H9 (cell line): ENCODE data around the gene KRTAP5-1. TPM values are rescaled to one million over a fixed set of nuclear protein-coding genes. Genes with fewer than 3 reads are reported as not detected.
"Not testable (repeated sequence)": the region's sequence is repeated elsewhere in the genome, so short reads cannot be mapped to it uniquely, and the experiment has no call there.

ENCODE experiments used
- DNase-seq: peaks from one replicate; pipeline ENCODE4 v3.0.0-alpha.2; 2017
- H2AFZ ChIP-seq: one replicate; pipeline ENCODE4 v1.6.1; 2013; ENCODE audit warnings: mild to moderate bottlenecking, low read length, control low read depth, moderate library complexity
- H2AK5ac ChIP-seq: 2 replicates; pipeline ENCODE4 v1.6.1; 2013; ENCODE audit warnings: low read length, control low read depth, mixed read lengths; ENCODE audit not compliant: insufficient read length
- H2BK120ac ChIP-seq: one replicate; pipeline ENCODE4 v1.6.1; 2013; ENCODE audit warnings: low read depth, mild to moderate bottlenecking, low read length, control low read depth, inconsistent platforms; ENCODE audit not compliant: poor library complexity, severe bottlenecking
- H2BK12ac ChIP-seq: 2 replicates; pipeline ENCODE4 v1.6.1; 2013; ENCODE audit warnings: low read length, control low read depth, mixed read lengths, low read depth; ENCODE audit not compliant: insufficient read length
- H2BK15ac ChIP-seq: 2 replicates; pipeline ENCODE4 v1.6.1; 2013; ENCODE audit warnings: low read depth, low read length, control low read depth
- H2BK20ac ChIP-seq: one replicate; pipeline ENCODE4 v1.6.1; 2013; ENCODE audit warnings: low read depth, mild to moderate bottlenecking, low read length, control low read depth, inconsistent platforms; ENCODE audit not compliant: poor library complexity, severe bottlenecking
- H2BK5ac ChIP-seq: 2 replicates; pipeline ENCODE4 v1.6.1; 2013; ENCODE audit warnings: low read length, control low read depth, mixed read lengths; ENCODE audit not compliant: insufficient read length
- H3K14ac ChIP-seq: 2 replicates; pipeline ENCODE4 v1.6.1; 2013; ENCODE audit warnings: low read length, control low read depth; ENCODE audit not compliant: insufficient read depth
- H3K18ac ChIP-seq: 2 replicates; pipeline ENCODE4 v1.6.1; 2013; ENCODE audit warnings: low read depth, mild to moderate bottlenecking, mixed read lengths, low read length, control low read depth; ENCODE audit not compliant: insufficient read length
- H3K23ac ChIP-seq: 2 replicates; pipeline ENCODE4 v1.6.1; 2013; ENCODE audit warnings: low read length, control low read depth, mixed read lengths, low read depth; ENCODE audit not compliant: insufficient read length
- H3K23me2 ChIP-seq: 2 replicates; pipeline ENCODE4 v1.6.1; 2013; ENCODE audit warnings: low read depth, mild to moderate bottlenecking, mixed read lengths, low read length, control low read depth; ENCODE audit not compliant: insufficient read length, poor library complexity, severe bottlenecking
- H3K27ac ChIP-seq: 2 replicates; pipeline ENCODE4 v1.5.1; 2013; ENCODE audit warnings: low read length, control low read depth, mixed read lengths, low read depth; ENCODE audit not compliant: insufficient read length
- H3K27me3 ChIP-seq: 2 replicates; pipeline ENCODE4 v1.6.1; 2013; ENCODE audit warnings: low read length, control low read depth, inconsistent platforms; ENCODE audit not compliant: insufficient read depth
- H3K4ac ChIP-seq: 2 replicates; pipeline ENCODE4 v1.6.1; 2013; ENCODE audit warnings: low read depth, mild to moderate bottlenecking, control low read depth, inconsistent platforms, low read length, moderate library complexity
- H3K4me1 ChIP-seq: 2 replicates; pipeline ENCODE4 v1.6.1; 2013; ENCODE audit warnings: low read length, control low read depth, inconsistent platforms; ENCODE audit not compliant: insufficient read depth
- H3K4me2 ChIP-seq: 2 replicates; pipeline ENCODE4 v1.6.1; 2013; ENCODE audit warnings: low read length, control low read depth, mixed read lengths; ENCODE audit not compliant: insufficient read length, insufficient read depth
- H3K56ac ChIP-seq: 2 replicates; pipeline ENCODE4 v1.6.1; 2013; ENCODE audit warnings: low read depth, mild to moderate bottlenecking, mixed read lengths, low read length, control low read depth; ENCODE audit not compliant: insufficient read length
- H3K79me1 ChIP-seq: 2 replicates; pipeline ENCODE4 v1.6.1; 2013; ENCODE audit warnings: low read depth, mild to moderate bottlenecking, moderate library complexity, low read length, control low read depth, inconsistent platforms; ENCODE audit not compliant: insufficient read depth, poor library complexity, severe bottlenecking
- H3K79me2 ChIP-seq: 2 replicates; pipeline ENCODE4 v1.6.1; 2013; ENCODE audit warnings: low read length, control low read depth, inconsistent platforms; ENCODE audit not compliant: insufficient read depth
- H3K9ac ChIP-seq: 2 replicates; pipeline ENCODE4 v1.6.1; 2013; ENCODE audit warnings: low read length, control low read depth, mixed read lengths; ENCODE audit not compliant: insufficient read length; ENCODE audit errors: extremely low read depth
- H3K9me3 ChIP-seq: one replicate; pipeline ENCODE4 v1.6.1; 2013; ENCODE audit warnings: low read depth, low read length, inconsistent platforms; ENCODE audit not compliant: control insufficient read depth
- H3T11ph ChIP-seq: one replicate; pipeline ENCODE4 v1.6.1; 2013; ENCODE audit warnings: mild to moderate bottlenecking, low read length, control low read depth, inconsistent platforms
- H4K20me1 ChIP-seq: one replicate; pipeline ENCODE4 v1.6.1; 2013; ENCODE audit not compliant: control insufficient read depth, insufficient read length, insufficient read depth
- H4K5ac ChIP-seq: 2 replicates; pipeline ENCODE4 v1.6.1; 2013; ENCODE audit warnings: low read depth, mild to moderate bottlenecking, mixed read lengths, low read length, control low read depth; ENCODE audit not compliant: insufficient read length
- H4K8ac ChIP-seq: replicated peaks from 2 replicates; pipeline ENCODE4 v1.6.1; 2013; ENCODE audit warnings: low read length, control low read depth, mixed read lengths, low read depth; ENCODE audit not compliant: insufficient read length
- H4K91ac ChIP-seq: 2 replicates; pipeline ENCODE4 v1.6.1; 2013; ENCODE audit warnings: low read depth, mild to moderate bottlenecking, moderate library complexity, mixed read lengths, low read length, control low read depth; ENCODE audit not compliant: insufficient read length
- H3K27ac Mint-ChIP-seq, 3 experiments: 2 replicates in 2 of 3; 3 replicates in 1 of 3; pipeline ENCODE4 v1.8.0; 2020 to 2021; ENCODE audit warnings: mixed read lengths in 3 of 3, mild to moderate bottlenecking in 1 of 3, moderate library complexity in 1 of 3
- H3K27me3 Mint-ChIP-seq: 2 replicates; pipeline ENCODE4 v1.8.0; 2021; ENCODE audit warnings: low read depth, mild to moderate bottlenecking, moderate library complexity, mixed read lengths
- H3K36me3 Mint-ChIP-seq, 3 experiments: 2 replicates in 2 of 3; 3 replicates in 1 of 3; pipeline ENCODE4 v1.8.0; 2020 to 2021; ENCODE audit warnings: low read depth in 3 of 3, mixed read lengths in 3 of 3; ENCODE audit not compliant: insufficient read depth in 1 of 3
- H3K4me1 Mint-ChIP-seq, 2 experiments: 2 replicates each; pipeline ENCODE4 v1.8.0; 2020; ENCODE audit warnings: mixed read lengths in 2 of 2
- H3K4me3 Mint-ChIP-seq, 2 experiments: 2 replicates in 1 of 2; 3 replicates in 1 of 2; pipeline ENCODE4 v1.8.0; 2020 to 2021; ENCODE audit warnings: mild to moderate bottlenecking in 2 of 2, mixed read lengths in 2 of 2, moderate library complexity in 1 of 2
- H3K9me3 Mint-ChIP-seq, 2 experiments: 2 replicates in 1 of 2; 3 replicates in 1 of 2; pipeline ENCODE4 v1.8.0; 2020; ENCODE audit warnings: mild to moderate bottlenecking in 2 of 2, mixed read lengths in 2 of 2, moderate library complexity in 1 of 2
- CTCF ChIP-seq: fragments of 200-600 bp; sonication (generic); conservative IDR thresholded peaks from 3 replicates; pipeline ENCODE4 v1.8.0; 2021; ENCODE audit warnings: antibody characterized with exemption, mild to moderate bottlenecking
- WGBS: extraction: QIAGEN DNeasy Blood & Tissue Kit; methylation state at CpG from one replicate; pipeline ENCODE4 v1.1.7; 2013; ENCODE audit warnings: missing lambda C conversion rate, low lambda C conversion rate, mixed read lengths; ENCODE audit not compliant: insufficient read length; ENCODE audit errors: extremely low coverage; 5-methylcytosine and 5-hydroxymethylcytosine counted together
- total RNA-seq: library from RNA; stranded (reverse); gene quantifications from 2 replicates; pipeline ENCODE4 v1.2.1, GENCODE V29; 2021

The KRTAP5-1 gene
- total RNA-seq, 1 experiment from 2014 or later: not detected

DNA sequence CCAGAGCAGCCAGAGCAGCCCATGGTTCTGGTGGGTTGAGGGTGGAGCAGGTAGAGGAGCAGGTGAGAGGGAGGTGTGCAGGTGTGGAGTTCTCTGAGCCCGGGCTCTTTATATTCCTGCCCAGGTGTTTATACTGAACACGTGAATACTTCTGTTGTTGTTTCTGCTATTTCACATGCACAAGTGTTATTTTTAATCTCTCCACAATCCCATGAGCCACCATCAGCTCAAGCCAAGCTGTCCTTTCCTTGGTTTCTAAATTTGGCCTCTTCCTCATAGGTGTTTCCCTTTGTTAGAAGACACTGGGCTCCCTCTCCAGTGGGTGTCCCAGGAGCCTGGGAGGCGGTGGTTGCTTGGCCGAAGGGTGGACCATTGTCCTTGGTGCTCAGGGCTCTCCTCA is 23.3 kb upstream of the KRTAP5-1 start, which contains the start of gene KRTAP5-3:
TSS of gene KRTAP5-3 (minus strand) at position 101 of the 400 bp plus-strand sequence. CDS start at position 23, 78 bp downstream.
- no peak within 1 kb of the TSS for H4K5ac ChIP-seq
- H3K79me2 ChIP-seq: no peaks in the 10 kb centered on the region
- H3K27me3 ChIP-seq: no peaks in the 10 kb centered on the region
- DNase-seq: no peak
- no peak within 1 kb of the TSS for H2BK120ac ChIP-seq
- no peak within 1 kb of the TSS for H2BK20ac ChIP-seq
- H3K4me2 ChIP-seq: no peak within 1 kb of the TSS
- H3K9me3 ChIP-seq: no peaks in the 10 kb centered on the region
- no peak within 1 kb of the TSS for H3T11ph ChIP-seq
- Mint-ChIP-seq H3K4me3 (no peak within 1 kb of the TSS), H3K9me3 (peaks cover 15% of the 10 kb centered on the region in 2 experiments), H3K4me1 (peaks cover 13 to 18% of the 10 kb centered on the region in 2 experiments), H3K27me3 (peaks cover 42% of the 10 kb centered on the region), H3K27ac (no peak within 1 kb of the TSS), H3K36me3 (peaks cover 4 to 8% (median 7%) of the 10 kb centered on the region in 3 experiments; a peak in 4 of 7 replicates)
- H2BK12ac ChIP-seq: no peak within 1 kb of the TSS
- H4K20me1 ChIP-seq: no peaks in the 10 kb centered on the region
- no peak within 1 kb of the TSS for H3K27ac ChIP-seq
- no peak within 1 kb of the TSS for H4K91ac ChIP-seq
- H2AK5ac ChIP-seq: no peak within 1 kb of the TSS
- H4K8ac ChIP-seq: no peak within 1 kb of the TSS
- no peak within 1 kb of the TSS for H2BK5ac ChIP-seq
- H3K18ac ChIP-seq: no peak within 1 kb of the TSS
- no peak within 1 kb of the TSS for H3K56ac ChIP-seq
- no peak within 1 kb of the TSS for H3K4ac ChIP-seq
- no peak within 1 kb of the TSS for H2AFZ ChIP-seq
- H3K9ac ChIP-seq: no peak within 1 kb of the TSS
- no peak within 1 kb of the TSS for H3K23ac ChIP-seq
- no peaks in the 10 kb centered on the region for H3K79me1 ChIP-seq
- no peaks in the 10 kb centered on the region for H3K4me1 ChIP-seq
- no peak within 1 kb of the TSS for H3K14ac ChIP-seq
- peaks cover 3% of the 10 kb centered on the region for H3K23me2 ChIP-seq
- TF ChIP-seq CTCF: no peak
- no CpG with 5 or more reads among the region's 4 CpGs for WGBS
- no peak within 1 kb of the TSS for H2BK15ac ChIP-seq

DNA sequence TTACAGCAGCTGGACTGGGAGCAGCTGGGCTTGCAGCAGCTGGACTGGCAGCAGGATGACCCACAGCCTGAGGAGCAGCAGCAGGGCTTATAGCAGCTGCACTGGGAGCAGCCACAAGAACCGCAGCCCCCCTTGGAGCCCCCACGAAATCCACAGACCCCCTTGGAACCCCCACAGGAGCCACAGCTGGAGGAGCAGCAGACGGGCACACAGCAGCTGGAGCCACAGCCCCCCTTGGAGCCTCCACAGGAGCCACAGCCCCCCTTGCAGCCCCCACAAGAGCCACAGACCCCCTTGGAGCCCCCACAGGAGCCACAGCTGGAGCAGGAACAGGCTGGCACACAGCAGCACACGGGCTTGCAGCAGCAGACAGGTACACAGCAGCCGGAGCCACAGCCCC is 22.8 kb upstream of the KRTAP5-1 start:
- H4K91ac ChIP-seq, H3K27ac Mint-ChIP-seq: not testable (repeated sequence)

More for the DNA sequence above, 22.8 kb upstream of the KRTAP5-1 start:
- H3K9ac ChIP-seq, H3K4me3 Mint-ChIP-seq, H2BK120ac ChIP-seq, H4K8ac ChIP-seq, H2BK20ac ChIP-seq, H3K36me3 Mint-ChIP-seq, H3T11ph ChIP-seq, DNase-seq, H2BK12ac ChIP-seq, H4K20me1 ChIP-seq, H4K5ac ChIP-seq, H3K23me2 ChIP-seq, H3K4me2 ChIP-seq, H3K27ac ChIP-seq, H3K79me1 ChIP-seq, H3K79me2 ChIP-seq, H2BK15ac ChIP-seq, H2BK5ac ChIP-seq, H3K9me3 ChIP-seq, H3K14ac ChIP-seq, H3K4me1 ChIP-seq, H3K23ac ChIP-seq, H3K27me3 ChIP-seq, H3K56ac ChIP-seq, H3K18ac ChIP-seq, H2AFZ ChIP-seq, H3K4ac ChIP-seq, H2AK5ac ChIP-seq: not testable (repeated sequence)
- WGBS: no CpG with 5 or more reads among the region's 5 CpGs
- H3K9me3 Mint-ChIP-seq: peaks cover 15% of the 10 kb centered on the region in 2 experiments
- peaks cover 42% of the 10 kb centered on the region for H3K27me3 Mint-ChIP-seq
- H3K4me1 Mint-ChIP-seq: peaks cover 13 to 18% of the 10 kb centered on the region in 2 experiments
